Panc1 (cell line): ENCODE measurements around the gene CLCF1. TPM values are rescaled to one million over a fixed set of nuclear protein-coding genes. Genes with fewer than 3 reads are reported as not detected.

Experiments used
- ATAC-seq: fragments of 200-7000 bp; cut with Tn5 transposase; 2 replicates; pipeline ENCODE4 v1.9.1; 2020; ENCODE audit warnings: mild to moderate bottlenecking, moderate library complexity
- BruUV-seq: library from RNA; stranded (reverse); fragments of 400-500 nt; replicated peaks from 2 replicates; lab custom pipeline; 2021; lab: Mats Ljungman, UMichigan
- CTCF ChIA-PET: fragments of 300-600 bp; sonication (Branson Sonifier 250); formaldehyde crosslinking; loops from one replicate; lab custom pipeline; 2022; ENCODE audit warnings: antibody characterized with exemption; lab: Charles Lee
- POLR2A ChIA-PET: fragments of 300-600 bp; sonication (Branson Sonifier 250); formaldehyde crosslinking; loops from one replicate; lab custom pipeline; 2022; ENCODE audit warnings: antibody characterized with exemption; lab: Charles Lee
- DNase-seq: peaks from one replicate; pipeline ENCODE4 v3.0.0-alpha.2; 2010; ENCODE audit warnings: low read depth, low spot score
- H3K27ac ChIP-seq: 2 replicates; pipeline ENCODE4 v1.5.1; 2011; ENCODE audit warnings: mild to moderate bottlenecking, low read length, inconsistent platforms
- H3K27me3 ChIP-seq: fragments of 200-500 bp; sonication (Bioruptor generic); 2 replicates; pipeline ENCODE4 v1.6.0; 2014; ENCODE audit warnings: low read length, inconsistent platforms; ENCODE audit not compliant: control insufficient read depth, insufficient read depth
- H3K36me3 ChIP-seq: fragments of 200-500 bp; sonication (Bioruptor generic); 2 replicates; pipeline ENCODE4 v1.5.1; 2014; ENCODE audit warnings: inconsistent platforms, mild to moderate bottlenecking, low read length, moderate library complexity; ENCODE audit not compliant: control insufficient read depth, insufficient read depth
- H3K4me1 ChIP-seq: 2 replicates; pipeline ENCODE4 v1.5.1; 2011; ENCODE audit warnings: inconsistent platforms, mild to moderate bottlenecking, low read length, moderate library complexity; ENCODE audit not compliant: control insufficient read depth, insufficient read depth
- H3K4me3 ChIP-seq, 2 experiments: 2 replicates each; pipeline ENCODE4 v1.5.1; 2011 to 2012; ENCODE audit warnings: low read depth in 2 of 2, low read length in 2 of 2, mild to moderate bottlenecking in 2 of 2, inconsistent platforms in 1 of 2, moderate library complexity in 1 of 2
- H3K9me3 ChIP-seq: fragments of 200-500 bp; sonication (Bioruptor generic); 2 replicates; pipeline ENCODE4 v1.5.1; 2014; ENCODE audit warnings: low read depth, mild to moderate bottlenecking, inconsistent platforms, low read length, moderate library complexity; ENCODE audit not compliant: control insufficient read depth, insufficient read depth
- POLR2AphosphoS5 ChIP-seq: IDR thresholded peaks from 2 replicates; pipeline ENCODE4 v1.6.1; 2012; ENCODE audit warnings: mild to moderate bottlenecking, low read depth, low read length, moderate library complexity
- SIN3A ChIP-seq: IDR thresholded peaks from 2 replicates; pipeline ENCODE4 v1.6.1; 2012; ENCODE audit warnings: low read depth, mild to moderate bottlenecking, low read length, moderate library complexity, borderline replicate concordance; ENCODE audit not compliant: insufficient read depth
- TCF7L2 ChIP-seq: IDR thresholded peaks from 2 replicates; pipeline ENCODE4 v1.6.1; 2011; ENCODE audit warnings: mild to moderate bottlenecking, low read depth, low read length, inconsistent platforms
- in situ Hi-C: cut with HindIII; loops from 2 replicates; pipeline ENCODE4 v1.10.0; 2016; ENCODE audit warnings: low sequenced_read_pairs, low pct_unique_long_range_greater_than_20kb
- intact Hi-C: fragments of 100-400 bp; cut with micrococcal nuclease; formaldehyde crosslinking; loops from one replicate; pipeline ENCODE4 v1.10.0; 2022; ENCODE audit not compliant: unreplicated experiment
- total RNA-seq: library from RNA; stranded (reverse); gene quantifications from one replicate; pipeline ENCODE4 v1.2.1, GENCODE V29; 2021; ENCODE audit not compliant: unreplicated experiment
- TF ChIP-seq, protein P1 (sequence below): fragments of 450-650 bp; IDR thresholded peaks from 2 replicates; pipeline ENCODE4 v1.5.1; 2017; ENCODE audit warnings: mild to moderate bottlenecking
- TF ChIP-seq, protein P2 (sequence below), 2 experiments: IDR thresholded peaks; 2 replicates each; pipeline ENCODE4 v1.6.1; 2011 to 2012; ENCODE audit warnings: low read depth in 2 of 2, control low read depth in 1 of 2, low read length in 1 of 2, mild to moderate bottlenecking in 1 of 2, moderate library complexity in 1 of 2; ENCODE audit not compliant: insufficient read depth in 1 of 2

CLCF1 gene
- total RNA-seq, 1 experiment from 2014 or later = 9.3 TPM

DNA sequence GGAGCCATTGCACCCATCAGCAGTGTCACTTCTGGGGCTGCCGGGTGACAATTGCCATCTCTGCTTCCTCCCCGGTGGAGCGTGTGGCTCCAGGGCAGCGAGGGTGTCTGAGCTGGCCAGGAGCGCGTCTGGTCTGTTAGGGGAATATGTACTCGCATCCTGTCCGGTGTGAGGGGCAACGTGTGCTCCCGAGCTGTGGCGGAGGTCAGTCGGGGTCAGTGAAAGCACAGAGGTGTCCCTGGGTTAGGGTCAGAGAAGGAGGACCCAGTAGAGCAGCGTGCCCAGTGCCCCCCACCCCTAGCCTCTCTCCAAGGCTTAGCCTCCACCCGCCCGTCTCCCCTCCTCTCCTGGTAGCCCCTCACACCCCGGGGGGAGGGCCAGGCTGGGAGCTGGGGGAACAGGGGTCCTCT is 1.5 kb downstream of the CLCF1 start:
- BruUV-seq = no TSS peak
- DNase-seq = no peak
- POLR2A ChIA-PET = no interaction called here
- TF ChIP-seq POLR2AphosphoS5 (peak; percentile 14; the same call in 1 of the 2 replicates), TCF7L2 (no peak)
- peak overlapping the region; percentile 65 to 69 for H3K4me3 ChIP-seq
- no peaks in the 10 kb centered on the region; the same call in 1 of the 2 replicates for H3K36me3 ChIP-seq
- H3K4me1 ChIP-seq = peaks cover 61% of the 10 kb centered on the region
- peak; percentile 21; the same call in 1 of the 2 replicates for ATAC-seq
- in situ Hi-C loops (no loop called here), intact Hi-C loops (no loop called here)
- H3K27ac ChIP-seq = peak overlapping the region; percentile 88
- no peaks in the 10 kb centered on the region for H3K9me3 ChIP-seq
- CTCF ChIA-PET = interaction anchor here (0.6 to 6.9 kb wide), 5 partner anchors 9 to 55 kb away, joined by 4 to 58 read pairs (median 5); partner anchors contain the start of genes POLD4 and PPP1CA
- no peaks in the 10 kb centered on the region for H3K27me3 ChIP-seq

DNA sequence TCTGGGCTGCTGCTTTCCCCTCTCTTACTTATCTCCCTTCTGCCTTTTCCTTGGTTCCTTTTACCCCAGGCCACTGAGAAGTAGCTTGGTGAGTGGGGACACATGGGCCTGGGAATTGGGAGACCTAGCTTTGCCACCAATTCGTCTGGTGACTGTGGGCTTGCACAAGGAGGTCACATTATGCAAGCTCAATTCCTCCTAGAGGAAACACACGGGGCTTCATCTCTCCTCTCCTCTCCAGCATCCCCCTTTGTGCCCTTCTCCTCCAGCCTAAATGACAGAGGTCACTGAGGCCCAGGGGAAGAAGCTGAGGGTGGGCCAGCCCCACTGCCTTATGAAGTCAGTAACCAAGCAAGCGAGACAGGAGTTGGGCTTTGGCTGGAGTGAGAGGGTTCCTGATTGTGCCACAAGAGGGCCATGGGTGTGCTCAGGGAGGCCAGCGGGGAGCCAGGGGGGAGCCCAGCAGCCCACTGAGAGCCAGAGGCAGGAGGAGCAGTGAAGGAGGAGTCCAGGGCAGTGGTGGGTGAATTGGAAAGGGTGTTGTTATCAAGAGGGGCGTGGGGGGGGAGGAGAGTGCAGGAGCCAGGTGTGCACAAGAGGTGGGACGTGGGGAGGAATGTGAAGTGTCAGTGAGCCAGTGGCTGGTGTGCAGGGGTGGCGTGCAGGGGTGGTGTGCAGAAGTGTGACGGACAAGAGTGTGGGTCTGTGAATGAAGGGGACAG is 2.0 kb downstream of the CLCF1 start:
- H3K36me3 ChIP-seq = no peaks in the 10 kb centered on the region; the same call in 1 of the 2 replicates
- ChIA-PET CTCF (interaction anchor here (0.6 to 6.9 kb wide), 6 partner anchors 10 to 58 kb away, joined by 3 to 58 read pairs (median 6); partner anchors contain the start of gene POLD4), POLR2A (no interaction called here)
- H3K27me3 ChIP-seq = no peaks in the 10 kb centered on the region
- DNase-seq = no peak
- TSS peak; percentile 60 for BruUV-seq
- TF ChIP-seq TCF7L2 (no peak), POLR2AphosphoS5 (no peak), SIN3A (no peak)
- TF ChIP-seq, protein P1, sequence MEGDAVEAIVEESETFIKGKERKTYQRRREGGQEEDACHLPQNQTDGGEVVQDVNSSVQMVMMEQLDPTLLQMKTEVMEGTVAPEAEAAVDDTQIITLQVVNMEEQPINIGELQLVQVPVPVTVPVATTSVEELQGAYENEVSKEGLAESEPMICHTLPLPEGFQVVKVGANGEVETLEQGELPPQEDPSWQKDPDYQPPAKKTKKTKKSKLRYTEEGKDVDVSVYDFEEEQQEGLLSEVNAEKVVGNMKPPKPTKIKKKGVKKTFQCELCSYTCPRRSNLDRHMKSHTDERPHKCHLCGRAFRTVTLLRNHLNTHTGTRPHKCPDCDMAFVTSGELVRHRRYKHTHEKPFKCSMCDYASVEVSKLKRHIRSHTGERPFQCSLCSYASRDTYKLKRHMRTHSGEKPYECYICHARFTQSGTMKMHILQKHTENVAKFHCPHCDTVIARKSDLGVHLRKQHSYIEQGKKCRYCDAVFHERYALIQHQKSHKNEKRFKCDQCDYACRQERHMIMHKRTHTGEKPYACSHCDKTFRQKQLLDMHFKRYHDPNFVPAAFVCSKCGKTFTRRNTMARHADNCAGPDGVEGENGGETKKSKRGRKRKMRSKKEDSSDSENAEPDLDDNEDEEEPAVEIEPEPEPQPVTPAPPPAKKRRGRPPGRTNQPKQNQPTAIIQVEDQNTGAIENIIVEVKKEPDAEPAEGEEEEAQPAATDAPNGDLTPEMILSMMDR = peak; percentile 61
- TF ChIP-seq, protein P2, sequence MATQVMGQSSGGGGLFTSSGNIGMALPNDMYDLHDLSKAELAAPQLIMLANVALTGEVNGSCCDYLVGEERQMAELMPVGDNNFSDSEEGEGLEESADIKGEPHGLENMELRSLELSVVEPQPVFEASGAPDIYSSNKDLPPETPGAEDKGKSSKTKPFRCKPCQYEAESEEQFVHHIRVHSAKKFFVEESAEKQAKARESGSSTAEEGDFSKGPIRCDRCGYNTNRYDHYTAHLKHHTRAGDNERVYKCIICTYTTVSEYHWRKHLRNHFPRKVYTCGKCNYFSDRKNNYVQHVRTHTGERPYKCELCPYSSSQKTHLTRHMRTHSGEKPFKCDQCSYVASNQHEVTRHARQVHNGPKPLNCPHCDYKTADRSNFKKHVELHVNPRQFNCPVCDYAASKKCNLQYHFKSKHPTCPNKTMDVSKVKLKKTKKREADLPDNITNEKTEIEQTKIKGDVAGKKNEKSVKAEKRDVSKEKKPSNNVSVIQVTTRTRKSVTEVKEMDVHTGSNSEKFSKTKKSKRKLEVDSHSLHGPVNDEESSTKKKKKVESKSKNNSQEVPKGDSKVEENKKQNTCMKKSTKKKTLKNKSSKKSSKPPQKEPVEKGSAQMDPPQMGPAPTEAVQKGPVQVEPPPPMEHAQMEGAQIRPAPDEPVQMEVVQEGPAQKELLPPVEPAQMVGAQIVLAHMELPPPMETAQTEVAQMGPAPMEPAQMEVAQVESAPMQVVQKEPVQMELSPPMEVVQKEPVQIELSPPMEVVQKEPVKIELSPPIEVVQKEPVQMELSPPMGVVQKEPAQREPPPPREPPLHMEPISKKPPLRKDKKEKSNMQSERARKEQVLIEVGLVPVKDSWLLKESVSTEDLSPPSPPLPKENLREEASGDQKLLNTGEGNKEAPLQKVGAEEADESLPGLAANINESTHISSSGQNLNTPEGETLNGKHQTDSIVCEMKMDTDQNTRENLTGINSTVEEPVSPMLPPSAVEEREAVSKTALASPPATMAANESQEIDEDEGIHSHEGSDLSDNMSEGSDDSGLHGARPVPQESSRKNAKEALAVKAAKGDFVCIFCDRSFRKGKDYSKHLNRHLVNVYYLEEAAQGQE (IDR thresholded peaks at IDR 0.05; ENCODE audit: insufficient read depth in 1 of 2, low read depth in 2 of 2, low read length in 1 of 2) = no peak
- H3K9me3 ChIP-seq = no peaks in the 10 kb centered on the region
- peaks cover 60% of the 10 kb centered on the region for H3K4me1 ChIP-seq
- intact Hi-C loops (no loop called here), in situ Hi-C loops (no loop called here)
- H3K27ac ChIP-seq = peak overlapping the region; percentile 88
- ATAC-seq = peak; percentile 48
- H3K4me3 ChIP-seq = peak overlapping the region; percentile 65 to 69
